COLO829 (cell line): ENCODE data around the gene ARHGEF28.

Experiments
- DNase-seq: peaks from one replicate; pipeline ENCODE4 v3.0.0; 2012; ENCODE audit warnings: low spot score

Gene ARHGEF28

GRCh38 chr5:73692166-73692640 lies 66.2 kb downstream of the ARHGEF28 start:
- DNase-seq: no peak

- no peak for DNase-seq
Measured at GRCh38 chr5:73692981-73693380, 67.0 kb downstream of the ARHGEF28 start.

GRCh38 chr5:73693573-73694061 lies 67.6 kb downstream of the ARHGEF28 start:
- no peak for DNase-seq

GRCh38 chr5:73694089-73694488 lies 68.1 kb downstream of the ARHGEF28 start:
- DNase-seq: no peak

- no peak for DNase-seq
Measured at GRCh38 chr5:73698011-73698410, 72.0 kb downstream of the ARHGEF28 start.

- DNase-seq: no peak
Measured at GRCh38 chr5:73701566-73701965, 75.6 kb downstream of the ARHGEF28 start.

GRCh38 chr5:73702534-73702933 lies 76.5 kb downstream of the ARHGEF28 start:
- no peak for DNase-seq

- no peak for DNase-seq
Measured at GRCh38 chr5:73702951-73703350, 77.0 kb downstream of the ARHGEF28 start.

- DNase-seq: no peak
Measured at GRCh38 chr5:73705364-73705763, 79.4 kb downstream of the ARHGEF28 start.

- DNase-seq: no peak
Measured at GRCh38 chr5:73706963-73707362, 81.0 kb downstream of the ARHGEF28 start.

GRCh38 chr5:73709536-73710129 lies 83.6 kb downstream of the ARHGEF28 start:
- no peak for DNase-seq

GRCh38 chr5:73716284-73716808 lies 90.3 kb downstream of the ARHGEF28 start:
- DNase-seq: no peak

GRCh38 chr5:73718762-73719161 lies 92.8 kb downstream of the ARHGEF28 start:
- DNase-seq: no peak

- DNase-seq: no peak
Measured at GRCh38 chr5:73719632-73720031, 93.6 kb downstream of the ARHGEF28 start.

- no peak for DNase-seq
Measured at GRCh38 chr5:73722231-73722630, 96.2 kb downstream of the ARHGEF28 start.

- DNase-seq: no peak
Measured at GRCh38 chr5:73726071-73726470, 100.1 kb downstream of the ARHGEF28 start.

- DNase-seq: no peak
Measured at GRCh38 chr5:73726606-73727231, 100.7 kb downstream of the ARHGEF28 start.

GRCh38 chr5:73727470-73727869 lies 101.5 kb downstream of the ARHGEF28 start:
- DNase-seq: no peak

- DNase-seq: no peak
Measured at GRCh38 chr5:73728493-73729273, 102.7 kb downstream of the ARHGEF28 start.

GRCh38 chr5:73729329-73729728 lies 103.3 kb downstream of the ARHGEF28 start:
- no peak for DNase-seq

GRCh38 chr5:73732045-73732444 lies 106.0 kb downstream of the ARHGEF28 start:
- no peak for DNase-seq

GRCh38 chr5:73733219-73733618 lies 107.2 kb downstream of the ARHGEF28 start:
- DNase-seq: no peak
